ENCODE measurements around the gene FAM184A. TPM values are rescaled to one million over a fixed set of nuclear protein-coding genes. Genes with fewer than 3 reads are reported as not detected.

Gene FAM184A
- total and polyA plus RNA-seq, 2 of the 13 experiments (the other 11 are each of a cell fraction or from before 2014, with no cell fraction given) = 7.0 to 18.0 TPM

GRCh38 chr6:119030759-119031158 lies 47.7 kb downstream of the FAM184A start:
- H3K9me3 ChIP-seq (ENCODE audit: low read length) = no peaks in the 10 kb centered on the region
- intact Hi-C loops (cut with micrococcal nuclease; ENCODE audit: unreplicated experiment) (no loop called here), in situ Hi-C loops (cut with HindIII; ENCODE audit: extremely low pct_ligation_motif_present, low pct_unique_long_range_greater_than_20kb) (no loop called here)
- no TSS peak for BruUV-seq (replicated peaks)
- H3K9ac ChIP-seq (ENCODE audit: insufficient read depth, low read depth, low read length) = no peak overlapping the region
- H3K36me3 ChIP-seq (replicated peaks in 1 of 2; ENCODE audit: control insufficient read depth in 1 of 2, insufficient read depth in 2 of 2, low read length in 2 of 2) = no peaks in the 10 kb centered on the region
- H3K27ac ChIP-seq (ENCODE audit: extremely low read length, insufficient read depth, low read length) = no peak overlapping the region
- H3K27me3 ChIP-seq (ENCODE audit: control insufficient read depth in 1 of 2, insufficient read depth in 2 of 2, low read length in 2 of 2) = no peaks in the 10 kb centered on the region
- H3K4me1 ChIP-seq (ENCODE audit: insufficient read depth, low read length) = peaks cover 12% of the 10 kb centered on the region
- no peak overlapping the region for H3K4me3 ChIP-seq (replicated peaks in 1 of 3; ENCODE audit: insufficient read depth in 1 of 3, low read depth in 2 of 3, low read length in 3 of 3)
- DNase-seq (ENCODE audit: low spot score) (no peak), ATAC-seq (no peak), FAIRE-seq (no peak)
- TF ChIP-seq ZFY (CRISPR knock-in tag; IDR thresholded peaks at IDR 0.05) = no peak
- peak; percentile 80 for TF ChIP-seq MAFF (IDR thresholded peaks at IDR 0.05; ENCODE audit: low read depth, low read length)
- TF ChIP-seq MAFK (conservative IDR thresholded peaks at IDR 0.05 in 1 of 2, IDR thresholded peaks at IDR 0.05 in 1 of 2; ENCODE audit: low read length in 2 of 2) = peak; percentile 74 to 83
- 94% methylated on average over 2 of the region's 2 CpGs for WGBS (ENCODE audit: low lambda C conversion rate)
- H4K20me1 ChIP-seq (ENCODE audit: insufficient read depth, low read length) = no peaks in the 10 kb centered on the region
- POLR2A ChIA-PET = no interaction called here
- no peaks in the 10 kb centered on the region for H3K79me2 ChIP-seq (ENCODE audit: insufficient read depth, low read length)
- CTCF ChIA-PET (ENCODE audit: low intra/inter-chr PET ratio, low total read pairs) = no interaction called here
- no peak overlapping the region for H2AFZ ChIP-seq (ENCODE audit: low read length)
- H3K4me2 ChIP-seq (ENCODE audit: low read depth, low read length) = no peak overlapping the region

GRCh38 chr6:119028091-119028490 lies 50.4 kb downstream of the FAM184A start:
- no peak for DNase-seq (ENCODE audit: low spot score)
- in situ Hi-C loops (cut with HindIII; ENCODE audit: extremely low pct_ligation_motif_present, low pct_unique_long_range_greater_than_20kb) = no loop called here
- Histone ChIP-seq H3K4me3 (replicated peaks in 1 of 3; ENCODE audit: insufficient read depth in 1 of 3, low read depth in 2 of 3, low read length in 3 of 3) (no peak overlapping the region), H2AFZ (ENCODE audit: low read length) (no peak overlapping the region), H3K79me2 (ENCODE audit: insufficient read depth, low read length) (no peaks in the 10 kb centered on the region), H3K4me1 (ENCODE audit: insufficient read depth, low read length) (no peaks in the 10 kb centered on the region), H3K27ac (ENCODE audit: extremely low read length, insufficient read depth, low read length) (no peak overlapping the region), H4K20me1 (ENCODE audit: insufficient read depth, low read length) (no peaks in the 10 kb centered on the region), H3K4me2 (ENCODE audit: low read depth, low read length) (no peak overlapping the region), H3K27me3 (ENCODE audit: control insufficient read depth in 1 of 2, insufficient read depth in 2 of 2, low read length in 2 of 2) (no peaks in the 10 kb centered on the region), H3K9me3 (ENCODE audit: low read length) (no peaks in the 10 kb centered on the region), H3K9ac (ENCODE audit: insufficient read depth, low read depth, low read length) (no peak overlapping the region), H3K36me3 (replicated peaks in 1 of 2; ENCODE audit: control insufficient read depth in 1 of 2, insufficient read depth in 2 of 2, low read length in 2 of 2) (no peaks in the 10 kb centered on the region)
- no peak for ATAC-seq
- intact Hi-C loops (cut with micrococcal nuclease; ENCODE audit: unreplicated experiment) = no loop called here
- WGBS (ENCODE audit: low lambda C conversion rate) = 92% methylated on average over 2 of the region's 2 CpGs
- FAIRE-seq = no peak
- TF ChIP-seq FOXO1 (CRISPR knock-in tag; IDR thresholded peaks at IDR 0.05) (no peak), ZNF510 (CRISPR knock-in tag; IDR thresholded peaks at IDR 0.05; ENCODE audit: low read depth) (no peak), ZNF367 (CRISPR knock-in tag; IDR thresholded peaks at IDR 0.05; ENCODE audit: borderline replicate concordance) (no peak), ZSCAN22 (CRISPR knock-in tag; IDR thresholded peaks at IDR 0.05) (no peak), PHF8 (CRISPR knock-in tag; IDR thresholded peaks at IDR 0.05) (no peak)
- POLR2A ChIA-PET = no interaction called here
- CTCF ChIA-PET (ENCODE audit: low intra/inter-chr PET ratio, low total read pairs) = no interaction called here
- BruUV-seq (replicated peaks) = no TSS peak
